ENCODE measurements around the gene MARCHF7.

GRCh38 chr2:159742846-159743245 is 30.5 kb downstream of the MARCHF7 start:
- TF ChIP-seq CTCF (IDR thresholded peaks at IDR 0.05; ENCODE audit: low read depth, low read length, poor library complexity, severe bottlenecking) (no peak), EZH2phosphoT487 (IDR thresholded peaks at IDR 0.05; ENCODE audit: borderline replicate concordance, low read length) (no peak)
